ENCODE data around the gene CDC42BPB. TPM values are rescaled to one million over a fixed set of nuclear protein-coding genes. Genes with fewer than 3 reads are reported as not detected.

Gene CDC42BPB
- total RNA-seq, 1 experiment from 2014 or later = 103 TPM

DNA sequence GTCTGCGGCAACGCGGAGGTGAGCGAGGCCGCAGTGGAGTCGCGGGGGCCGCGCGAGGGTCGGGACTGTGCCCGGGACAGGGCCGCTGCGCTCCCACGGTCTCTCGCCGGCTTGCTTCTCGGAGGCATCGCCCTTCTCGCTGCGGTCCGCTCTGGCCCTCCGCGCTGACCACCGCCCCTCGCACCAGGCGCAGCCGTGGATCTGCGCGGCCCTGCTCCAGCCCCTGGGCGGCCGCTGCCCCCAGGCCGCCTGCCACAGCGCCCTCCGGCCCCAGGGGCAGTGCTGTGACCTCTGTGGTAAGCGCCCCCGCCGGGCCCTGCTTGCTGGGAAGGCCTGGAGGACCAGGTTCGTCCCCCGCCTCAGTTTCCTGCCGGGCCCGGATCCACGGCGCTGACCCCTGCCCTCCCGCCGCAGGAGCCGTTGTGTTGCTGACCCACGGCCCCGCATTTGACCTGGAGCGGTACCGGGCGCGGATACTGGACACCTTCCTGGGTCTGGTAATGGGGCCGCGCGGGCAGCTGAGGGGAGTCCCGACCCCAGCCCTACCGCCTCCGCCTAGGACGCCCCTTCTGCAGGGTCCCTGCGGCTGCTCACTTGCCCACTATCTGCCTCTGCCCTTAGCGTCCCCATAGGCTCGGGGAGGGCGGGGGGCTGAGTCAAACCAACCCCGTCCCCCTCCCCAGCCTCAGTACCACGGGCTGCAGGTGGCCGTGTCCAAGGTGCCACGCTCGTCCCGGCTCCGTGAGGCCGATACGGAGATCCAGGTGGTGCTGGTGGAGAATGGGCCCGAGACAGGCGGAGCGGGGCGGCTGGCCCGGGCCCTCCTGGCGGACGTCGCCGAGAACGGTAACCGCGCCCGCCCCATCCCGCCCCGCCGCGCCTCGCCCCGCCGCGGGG lies 127.9 kb downstream of the CDC42BPB start:
- no peaks in the 10 kb centered on the region for H3K79me2 ChIP-seq (ENCODE audit: insufficient read depth, low read length)
- peaks cover 15 to 17% of the 10 kb centered on the region in 2 experiments for H3K4me1 Mint-ChIP-seq
- H4K8ac ChIP-seq (replicated peaks; ENCODE audit: insufficient read length, low read depth, low read length) = no peak overlapping the region
- peak overlapping the region; percentile 25 to 56; a peak in 2 of 5 replicates for H3K4me3 Mint-ChIP-seq
- no peaks in the 10 kb centered on the region; a peak in 1 of 5 replicates for H3K9me3 Mint-ChIP-seq
- H3K79me1 ChIP-seq (ENCODE audit: insufficient read depth, low read depth, low read length, poor library complexity, severe bottlenecking) = no peaks in the 10 kb centered on the region
- no peak overlapping the region for H2BK5ac ChIP-seq (ENCODE audit: insufficient read length, low read length)
- no peak overlapping the region for H4K5ac ChIP-seq (ENCODE audit: insufficient read length, low read depth, low read length)
- H2AK5ac ChIP-seq (ENCODE audit: insufficient read length, low read length) = no peak overlapping the region
- H2BK20ac ChIP-seq (ENCODE audit: low read depth, low read length, poor library complexity, severe bottlenecking) = no peak overlapping the region
- no peak overlapping the region for H3K18ac ChIP-seq (ENCODE audit: insufficient read length, low read depth, low read length)
- no peak overlapping the region for H4K91ac ChIP-seq (ENCODE audit: insufficient read length, low read depth, low read length)
- H3K27me3 ChIP-seq (ENCODE audit: insufficient read depth, low read length) = peaks cover 14% of the 10 kb centered on the region
- H3K9ac ChIP-seq (ENCODE audit: extremely low read depth, insufficient read length, low read length) = no peak overlapping the region
- WGBS (ENCODE audit: extremely low coverage, insufficient read length, low lambda C conversion rate) = no CpG with 5 or more reads among the region's 94 CpGs
- H3K23ac ChIP-seq (ENCODE audit: insufficient read length, low read depth, low read length) = no peak overlapping the region
- no peak overlapping the region for H3K27ac ChIP-seq (ENCODE audit: insufficient read length, low read depth, low read length)
- no peak overlapping the region; the same call in 1 of the 2 replicates for H3K14ac ChIP-seq (ENCODE audit: insufficient read depth, low read length)
- peaks cover 25% of the 10 kb centered on the region for H3K23me2 ChIP-seq (ENCODE audit: insufficient read length, low read depth, low read length, poor library complexity, severe bottlenecking)
- no peak overlapping the region for H3K27ac Mint-ChIP-seq
- peak overlapping the region; percentile 60 for H3K4me2 ChIP-seq (ENCODE audit: insufficient read depth, insufficient read length, low read length)
- no peak overlapping the region for H3K4ac ChIP-seq (ENCODE audit: low read depth, low read length)
- DNase-seq = no peak
- H4K20me1 ChIP-seq (ENCODE audit: control insufficient read depth, insufficient read depth, insufficient read length) = no peaks in the 10 kb centered on the region
- H2BK15ac ChIP-seq (ENCODE audit: low read depth, low read length) = no peak overlapping the region
- no peak overlapping the region for H2BK12ac ChIP-seq (ENCODE audit: insufficient read length, low read depth, low read length)
- peaks cover 49% of the 10 kb centered on the region for H3K27me3 Mint-ChIP-seq (ENCODE audit: low read depth)
- TF ChIP-seq, protein P1, sequence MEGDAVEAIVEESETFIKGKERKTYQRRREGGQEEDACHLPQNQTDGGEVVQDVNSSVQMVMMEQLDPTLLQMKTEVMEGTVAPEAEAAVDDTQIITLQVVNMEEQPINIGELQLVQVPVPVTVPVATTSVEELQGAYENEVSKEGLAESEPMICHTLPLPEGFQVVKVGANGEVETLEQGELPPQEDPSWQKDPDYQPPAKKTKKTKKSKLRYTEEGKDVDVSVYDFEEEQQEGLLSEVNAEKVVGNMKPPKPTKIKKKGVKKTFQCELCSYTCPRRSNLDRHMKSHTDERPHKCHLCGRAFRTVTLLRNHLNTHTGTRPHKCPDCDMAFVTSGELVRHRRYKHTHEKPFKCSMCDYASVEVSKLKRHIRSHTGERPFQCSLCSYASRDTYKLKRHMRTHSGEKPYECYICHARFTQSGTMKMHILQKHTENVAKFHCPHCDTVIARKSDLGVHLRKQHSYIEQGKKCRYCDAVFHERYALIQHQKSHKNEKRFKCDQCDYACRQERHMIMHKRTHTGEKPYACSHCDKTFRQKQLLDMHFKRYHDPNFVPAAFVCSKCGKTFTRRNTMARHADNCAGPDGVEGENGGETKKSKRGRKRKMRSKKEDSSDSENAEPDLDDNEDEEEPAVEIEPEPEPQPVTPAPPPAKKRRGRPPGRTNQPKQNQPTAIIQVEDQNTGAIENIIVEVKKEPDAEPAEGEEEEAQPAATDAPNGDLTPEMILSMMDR (conservative IDR thresholded peaks at IDR 0.05) = no peak
- H3T11ph ChIP-seq (ENCODE audit: low read length) = no peak overlapping the region
- no peak overlapping the region for H2AFZ ChIP-seq (ENCODE audit: low read length)
- no peak overlapping the region for H3K56ac ChIP-seq (ENCODE audit: insufficient read length, low read depth, low read length)
- no peak overlapping the region for H2BK120ac ChIP-seq (ENCODE audit: low read depth, low read length, poor library complexity, severe bottlenecking)
- peaks cover 2 to 21% (median 10%) of the 10 kb centered on the region in 3 experiments; a peak in 6 of 7 replicates for H3K36me3 Mint-ChIP-seq (ENCODE audit: insufficient read depth in 1 of 3, low read depth in 3 of 3)
- no peaks in the 10 kb centered on the region for H3K9me3 ChIP-seq (ENCODE audit: control insufficient read depth, low read depth, low read length)
- H3K4me1 ChIP-seq (ENCODE audit: insufficient read depth, low read length) = no peaks in the 10 kb centered on the region

Data from H9 (cell line).